Natural killer cell (primary cell): ENCODE data around the gene NCBP3. TPM values are rescaled to one million over a fixed set of nuclear protein-coding genes. Genes with fewer than 3 reads are reported as not detected.

Experiments used
- ATAC-seq, 3 donors: fragments of 150-1000 bp in 2 of 3; fragments of 200-7000 bp in 1 of 3; cut with Tn5 transposase; 1 replicate in 1 of 3; 2 replicates in 2 of 3; pipeline ENCODE4 v1.10.0; 2021; ENCODE audit warnings: mild to moderate bottlenecking in 2 of 3, moderate library complexity in 2 of 3
- DNase-seq, 2 donors: peaks; one replicate each; pipeline versions ENCODE4 v3.0.0 to v3.0.0-alpha.2; 2013 to 2021; ENCODE audit warnings: mixed read lengths in 1 of 2
- H3K27ac ChIP-seq: one replicate; pipeline ENCODE4 v1.5.1; 2013; ENCODE audit warnings: mild to moderate bottlenecking, low read length
- H3K27me3 ChIP-seq: one replicate; pipeline ENCODE4 v1.6.1; 2013; ENCODE audit warnings: low read length; ENCODE audit not compliant: control insufficient read depth, insufficient read depth
- H3K36me3 ChIP-seq: one replicate; pipeline ENCODE4 v1.6.1; 2013; ENCODE audit warnings: low read length; ENCODE audit not compliant: control insufficient read depth, insufficient read depth
- H3K4me1 ChIP-seq: one replicate; pipeline ENCODE4 v1.6.1; 2013; ENCODE audit warnings: low read length; ENCODE audit not compliant: control insufficient read depth, insufficient read depth
- H3K4me3 ChIP-seq: one replicate; pipeline ENCODE4 v1.5.1; 2013; ENCODE audit warnings: low read length
- H3K9me3 ChIP-seq: one replicate; pipeline ENCODE4 v1.6.1; 2013; ENCODE audit warnings: low read length; ENCODE audit not compliant: control insufficient read depth, insufficient read depth
- H3K27ac Mint-ChIP-seq, 2 donors: one replicate each; pipeline ENCODE4 v1.8.0; 2022; ENCODE audit warnings: mild to moderate bottlenecking in 2 of 2, mixed read lengths in 2 of 2, moderate library complexity in 1 of 2
- H3K27me3 Mint-ChIP-seq, 2 donors: one replicate each; pipeline ENCODE4 v1.8.0; 2022; ENCODE audit warnings: low read depth in 2 of 2, mixed read lengths in 2 of 2
- H3K36me3 Mint-ChIP-seq: one replicate; pipeline ENCODE4 v1.8.0; 2022; ENCODE audit warnings: mixed read lengths
- H3K4me1 Mint-ChIP-seq, 2 donors: one replicate each; pipeline ENCODE4 v1.8.0; 2022; ENCODE audit warnings: mixed read lengths in 2 of 2
- H3K4me3 Mint-ChIP-seq: one replicate; pipeline ENCODE4 v1.8.0; 2022; ENCODE audit warnings: mild to moderate bottlenecking, moderate library complexity, mixed read lengths
- H3K9me3 Mint-ChIP-seq, 2 donors: one replicate each; pipeline ENCODE4 v1.8.0; 2022; ENCODE audit warnings: mixed read lengths in 2 of 2
- CTCF ChIP-seq: fragments of 200-600 bp; IDR thresholded peaks from one replicate; pipeline ENCODE4 v1.8.0; 2022; ENCODE audit warnings: antibody characterized with exemption
- WGBS: methylation state at CpG from one replicate; pipeline ENCODE4 v1.1.7; 2013; ENCODE audit warnings: missing lambda C conversion rate; ENCODE audit not compliant: insufficient coverage; 5-methylcytosine and 5-hydroxymethylcytosine counted together
- intact Hi-C: fragments of 100-400 bp; cut with micrococcal nuclease; formaldehyde crosslinking; loops from one replicate; pipeline ENCODE4 v1.14.2; 2022
- total RNA-seq, 4 donors: library from RNA; stranded (reverse); fragments of 120-200 nt in 1 of 4; gene quantifications; one replicate each; pipeline versions ENCODE4 v1.2.3 to v1.2.4, GENCODE V29; 2013 to 2022

Gene NCBP3
- total RNA-seq, 3 donors from 2014 or later (not counting 1 experiment from before 2014, with no cell fraction given): 55.9 to 60.7 (median 58.1) TPM

- Histone ChIP-seq H3K27me3 (no peaks in the 10 kb centered on the region), H3K36me3 (no peaks in the 10 kb centered on the region), H3K9me3 (no peaks in the 10 kb centered on the region), H3K4me3 (no peak overlapping the region), H3K4me1 (peaks cover 14% of the 10 kb centered on the region), H3K27ac (no peak overlapping the region)
- H3K27me3 Mint-ChIP-seq: no peaks in the 10 kb centered on the region
- no peaks in the 10 kb centered on the region for H3K36me3 Mint-ChIP-seq
- H3K4me1 Mint-ChIP-seq: peaks cover 8% of the 10 kb centered on the region in 2 donors
- no peak overlapping the region for H3K4me3 Mint-ChIP-seq
- no peak for TF ChIP-seq CTCF
- peak overlapping the region in 1 of 2 donors; percentile 16 for H3K27ac Mint-ChIP-seq
- no peak for ATAC-seq
- no peaks in the 10 kb centered on the region for H3K9me3 Mint-ChIP-seq
- no peak for DNase-seq
- intact Hi-C loops: no loop called here
- WGBS: 97% methylated on average over 10 of the region's 10 CpGs
Measured at GRCh38 chr17:3873862-3874261, 27.8 kb upstream of the NCBP3 start.

GRCh38 chr17:3870871-3871306 is 24.8 kb upstream of the NCBP3 start:
- Mint-ChIP-seq H3K27me3 (no peaks in the 10 kb centered on the region), H3K4me3 (peak overlapping the region; percentile 89), H3K4me1 (peaks cover 8 to 14% of the 10 kb centered on the region in 2 donors), H3K9me3 (no peaks in the 10 kb centered on the region), H3K27ac (peak overlapping the region; percentile 86 to 95), H3K36me3 (no peaks in the 10 kb centered on the region)
- peak overlapping the region; percentile 58 for H3K27ac ChIP-seq
- 51% methylated on average over 11 of the region's 11 CpGs for WGBS
- no peaks in the 10 kb centered on the region for H3K9me3 ChIP-seq
- no peaks in the 10 kb centered on the region for H3K36me3 ChIP-seq
- peaks cover 14% of the 10 kb centered on the region for H3K4me1 ChIP-seq
- no peak overlapping the region for H3K4me3 ChIP-seq
- no peaks in the 10 kb centered on the region for H3K27me3 ChIP-seq
- ATAC-seq (peak; percentile 77 to 87 (median 85)), DNase-seq (peak; percentile 30 to 56)
- no peak for TF ChIP-seq CTCF
- intact Hi-C loops: no loop called here

GRCh38 chr17:3867606-3868005 is 21.6 kb upstream of the NCBP3 start:
- intact Hi-C loops: no loop called here
- Mint-ChIP-seq H3K4me1 (peaks cover 8 to 14% of the 10 kb centered on the region in 2 donors), H3K36me3 (no peaks in the 10 kb centered on the region), H3K4me3 (no peak overlapping the region), H3K9me3 (no peaks in the 10 kb centered on the region), H3K27ac (peak overlapping the region in 1 of 2 donors; percentile 22), H3K27me3 (no peaks in the 10 kb centered on the region)
- no peak for TF ChIP-seq CTCF
- H3K9me3 ChIP-seq: no peaks in the 10 kb centered on the region
- ATAC-seq (no peak), DNase-seq (no peak)
- H3K4me3 ChIP-seq: no peak overlapping the region
- H3K27me3 ChIP-seq: no peaks in the 10 kb centered on the region
- WGBS: 88% methylated on average over 11 of the region's 11 CpGs
- H3K36me3 ChIP-seq: no peaks in the 10 kb centered on the region
- no peak overlapping the region for H3K27ac ChIP-seq
- H3K4me1 ChIP-seq: peaks cover 14% of the 10 kb centered on the region

GRCh38 chr17:3867106-3867505 is 21.1 kb upstream of the NCBP3 start:
- H3K27ac Mint-ChIP-seq: peak overlapping the region in 1 of 2 donors; percentile 22
- H3K36me3 Mint-ChIP-seq: no peaks in the 10 kb centered on the region
- no peak overlapping the region for H3K27ac ChIP-seq
- intact Hi-C loops: no loop called here
- H3K4me1 ChIP-seq: peaks cover 14% of the 10 kb centered on the region
- H3K9me3 Mint-ChIP-seq: no peaks in the 10 kb centered on the region
- peaks cover 8 to 14% of the 10 kb centered on the region in 2 donors for H3K4me1 Mint-ChIP-seq
- H3K36me3 ChIP-seq: no peaks in the 10 kb centered on the region
- no peaks in the 10 kb centered on the region for H3K9me3 ChIP-seq
- DNase-seq (no peak), ATAC-seq (no peak)
- no peak overlapping the region for H3K4me3 ChIP-seq
- TF ChIP-seq CTCF: no peak
- H3K27me3 ChIP-seq: no peaks in the 10 kb centered on the region
- WGBS: 83% methylated on average over 17 of the region's 17 CpGs
- no peak overlapping the region for H3K4me3 Mint-ChIP-seq
- H3K27me3 Mint-ChIP-seq: no peaks in the 10 kb centered on the region
